Peyer's patch (tissue), 4 donors: Measurements from ENCODE around the gene PCBP3.

Experiments
- CTCF ChIP-seq, 6 experiments: fragments of 450-650 bp in 4 of 6; fragments of 200-600 bp in 2 of 6; sonication (generic) in 1 of 6; IDR thresholded peaks; one replicate each; pipeline ENCODE4 v1.5.1; 2017 to 2019; ENCODE audit warnings: antibody characterized with exemption in 6 of 6, mild to moderate bottlenecking in 3 of 6, moderate library complexity in 1 of 6
- POLR2A ChIP-seq, 2 donors: fragments of 450-650 bp; IDR thresholded peaks; one replicate each; pipeline ENCODE4 v1.5.1; 2017; ENCODE audit warnings: antibody characterized with exemption in 2 of 2, mild to moderate bottlenecking in 2 of 2, moderate library complexity in 2 of 2

- no peak for TF ChIP-seq POLR2A (IDR thresholded peaks at IDR 0.05)
- no peak for TF ChIP-seq CTCF (IDR thresholded peaks at IDR 0.05)
Observed at GRCh38 chr21:45874716-45875415, 231.3 kb downstream of the PCBP3 start.
